ENCODE results near the gene MORF4L2.

Gene MORF4L2

GRCh38 chrX:103631145-103631544 is 55.4 kb downstream of the MORF4L2 start:
- DNase-seq: no peak

GRCh38 chrX:103630171-103630511 is 56.4 kb downstream of the MORF4L2 start:
- DNase-seq: no peak

- DNase-seq: peak; percentile 5 to 49
These were observed 57.0 kb downstream of the MORF4L2 start for GRCh38 chrX:103629318-103630170.

- peak; percentile 4 to 16 for DNase-seq
These were observed 57.8 kb downstream of the MORF4L2 start, which contains the start of gene TCEAL1 for GRCh38 chrX:103628386-103629317. Gene TCEAL1 (plus strand): TSS chrX:103628975. CDS start chrX:103629917, 942 bp downstream.

- peak; percentile 14 to 21 for DNase-seq
These were observed 59.6 kb downstream of the MORF4L2 start for GRCh38 chrX:103626855-103627254.

Data from inflammatory macrophage (primary cell).